ENCODE data around the gene GFM1.

DNA sequence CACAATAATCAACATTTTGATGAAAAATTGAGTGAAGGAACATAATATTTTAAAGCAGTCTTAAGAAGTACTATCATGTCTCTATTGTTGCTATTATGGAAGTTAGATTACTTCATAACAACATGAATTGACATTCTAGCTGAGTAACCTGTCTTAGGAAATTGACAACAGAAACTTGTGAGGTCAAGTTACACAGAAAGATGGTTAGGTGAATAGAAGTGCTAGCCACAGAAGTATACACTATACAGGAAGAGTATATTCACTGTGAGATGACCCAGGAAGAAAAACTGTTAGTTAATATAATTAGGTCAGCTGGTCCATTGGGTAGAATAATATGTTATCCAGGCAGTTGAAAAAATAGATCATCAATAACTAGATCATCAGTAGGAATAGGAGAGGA lies 42.1 kb upstream of the GFM1 start:
- TF ChIP-seq, protein P1, sequence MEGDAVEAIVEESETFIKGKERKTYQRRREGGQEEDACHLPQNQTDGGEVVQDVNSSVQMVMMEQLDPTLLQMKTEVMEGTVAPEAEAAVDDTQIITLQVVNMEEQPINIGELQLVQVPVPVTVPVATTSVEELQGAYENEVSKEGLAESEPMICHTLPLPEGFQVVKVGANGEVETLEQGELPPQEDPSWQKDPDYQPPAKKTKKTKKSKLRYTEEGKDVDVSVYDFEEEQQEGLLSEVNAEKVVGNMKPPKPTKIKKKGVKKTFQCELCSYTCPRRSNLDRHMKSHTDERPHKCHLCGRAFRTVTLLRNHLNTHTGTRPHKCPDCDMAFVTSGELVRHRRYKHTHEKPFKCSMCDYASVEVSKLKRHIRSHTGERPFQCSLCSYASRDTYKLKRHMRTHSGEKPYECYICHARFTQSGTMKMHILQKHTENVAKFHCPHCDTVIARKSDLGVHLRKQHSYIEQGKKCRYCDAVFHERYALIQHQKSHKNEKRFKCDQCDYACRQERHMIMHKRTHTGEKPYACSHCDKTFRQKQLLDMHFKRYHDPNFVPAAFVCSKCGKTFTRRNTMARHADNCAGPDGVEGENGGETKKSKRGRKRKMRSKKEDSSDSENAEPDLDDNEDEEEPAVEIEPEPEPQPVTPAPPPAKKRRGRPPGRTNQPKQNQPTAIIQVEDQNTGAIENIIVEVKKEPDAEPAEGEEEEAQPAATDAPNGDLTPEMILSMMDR (IDR thresholded peaks at IDR 0.05; ENCODE audit: insufficient read depth, low read length, poor library complexity, severe bottlenecking) = no peak
- no peak for TF ChIP-seq EZH2phosphoT487 (conservative IDR thresholded peaks at IDR 0.05; ENCODE audit: low read length)
